ENCODE measurements around the gene SP140L.

- TF ChIP-seq CTCF (IDR thresholded peaks at IDR 0.05) (no peak), POLR2A (IDR thresholded peaks at IDR 0.05) (no peak)
Measured at GRCh38 chr2:230405824-230406223, 78.8 kb downstream of the SP140L start.
